ENCODE data around the gene GPR37. TPM values are rescaled to one million over a fixed set of nuclear protein-coding genes. Genes with fewer than 3 reads are reported as not detected.
A peak's percentile ranks its signal among the peaks of the same experiment; 100 is the strongest.

The GPR37 gene
- total RNA-seq, 1 donor from 2014 or later = 43.7 TPM

DNA sequence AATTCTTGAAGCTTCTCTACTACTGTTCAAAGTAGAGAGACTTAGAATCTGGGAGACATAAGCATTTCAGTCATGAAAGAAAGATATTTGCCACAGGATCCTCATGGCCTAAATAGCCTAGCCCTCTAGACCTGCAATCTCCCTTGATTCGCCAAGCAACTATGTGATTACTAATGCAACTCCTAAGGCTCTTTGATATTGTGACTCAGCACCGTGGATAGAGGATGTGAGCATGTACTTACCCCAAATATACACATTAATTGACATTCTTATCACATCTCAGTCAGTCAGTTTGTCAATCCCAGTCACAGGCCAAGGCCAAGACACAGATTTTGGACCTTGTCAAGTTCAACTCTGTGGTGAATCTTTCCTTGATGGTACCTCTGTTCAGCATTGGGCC is 42.6 kb downstream of the GPR37 start:
- Mint-ChIP-seq H3K27ac (ENCODE audit: unreplicated experiment) (peak overlapping the region; percentile 37), H3K4me3 (ENCODE audit: unreplicated experiment) (no peak overlapping the region), H3K36me3 (ENCODE audit: unreplicated experiment) (no peaks in the 10 kb centered on the region), H3K9me3 (ENCODE audit: unreplicated experiment) (no peaks in the 10 kb centered on the region), H3K4me1 (ENCODE audit: unreplicated experiment) (peaks cover 20% of the 10 kb centered on the region), H3K27me3 (ENCODE audit: unreplicated experiment) (no peaks in the 10 kb centered on the region)
- DNase-seq (ENCODE audit: extremely low spot score, unreplicated experiment) = no peak
- TF ChIP-seq, protein P1, sequence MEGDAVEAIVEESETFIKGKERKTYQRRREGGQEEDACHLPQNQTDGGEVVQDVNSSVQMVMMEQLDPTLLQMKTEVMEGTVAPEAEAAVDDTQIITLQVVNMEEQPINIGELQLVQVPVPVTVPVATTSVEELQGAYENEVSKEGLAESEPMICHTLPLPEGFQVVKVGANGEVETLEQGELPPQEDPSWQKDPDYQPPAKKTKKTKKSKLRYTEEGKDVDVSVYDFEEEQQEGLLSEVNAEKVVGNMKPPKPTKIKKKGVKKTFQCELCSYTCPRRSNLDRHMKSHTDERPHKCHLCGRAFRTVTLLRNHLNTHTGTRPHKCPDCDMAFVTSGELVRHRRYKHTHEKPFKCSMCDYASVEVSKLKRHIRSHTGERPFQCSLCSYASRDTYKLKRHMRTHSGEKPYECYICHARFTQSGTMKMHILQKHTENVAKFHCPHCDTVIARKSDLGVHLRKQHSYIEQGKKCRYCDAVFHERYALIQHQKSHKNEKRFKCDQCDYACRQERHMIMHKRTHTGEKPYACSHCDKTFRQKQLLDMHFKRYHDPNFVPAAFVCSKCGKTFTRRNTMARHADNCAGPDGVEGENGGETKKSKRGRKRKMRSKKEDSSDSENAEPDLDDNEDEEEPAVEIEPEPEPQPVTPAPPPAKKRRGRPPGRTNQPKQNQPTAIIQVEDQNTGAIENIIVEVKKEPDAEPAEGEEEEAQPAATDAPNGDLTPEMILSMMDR (IDR thresholded peaks at IDR 0.05) = no peak

DNA sequence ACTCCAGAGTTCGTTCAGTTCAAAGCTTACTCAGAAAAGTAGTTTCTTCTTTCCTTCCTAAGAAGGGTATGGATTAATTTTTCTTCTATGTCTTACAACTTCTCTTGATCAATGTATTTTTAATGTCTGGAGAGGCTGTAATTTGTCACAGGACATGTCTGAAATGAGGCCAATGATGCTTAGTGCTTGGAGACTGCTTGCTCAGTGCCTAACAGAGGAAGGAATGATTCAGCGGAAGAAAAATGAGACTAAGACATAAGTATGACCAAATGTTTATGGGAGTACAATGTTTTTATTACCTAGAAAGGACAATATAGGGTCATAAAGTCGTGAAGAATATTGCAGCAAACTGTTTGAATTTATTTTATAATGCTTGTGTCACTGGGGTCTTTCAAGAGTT is 43.3 kb downstream of the GPR37 start:
- H3K4me1 Mint-ChIP-seq (ENCODE audit: unreplicated experiment) = peaks cover 21% of the 10 kb centered on the region
- no peaks in the 10 kb centered on the region for H3K27me3 Mint-ChIP-seq (ENCODE audit: unreplicated experiment)
- DNase-seq (ENCODE audit: extremely low spot score, unreplicated experiment) = no peak

DNA sequence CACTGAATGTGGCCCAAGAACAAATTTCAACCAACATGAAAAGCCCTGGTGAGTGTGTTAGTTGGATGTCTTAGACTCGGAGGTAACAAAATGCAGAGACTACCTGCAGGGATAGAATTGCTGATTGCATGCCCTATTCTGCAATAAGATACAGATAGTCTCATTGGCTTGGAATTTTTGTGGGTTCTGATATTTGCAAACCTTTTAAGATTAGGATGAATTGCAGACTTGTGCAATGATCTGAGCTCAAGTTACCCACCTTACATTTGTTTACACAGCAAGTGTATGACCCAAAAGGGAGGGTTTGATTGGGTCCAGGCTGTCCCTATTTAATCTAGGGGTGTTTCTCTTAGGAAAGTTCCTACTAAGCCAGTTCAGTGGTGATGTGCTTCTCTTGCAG is 45.4 kb downstream of the GPR37 start:
- Mint-ChIP-seq H3K36me3 (ENCODE audit: unreplicated experiment) (no peaks in the 10 kb centered on the region), H3K4me3 (ENCODE audit: unreplicated experiment) (no peak overlapping the region), H3K27ac (ENCODE audit: unreplicated experiment) (no peak overlapping the region), H3K9me3 (ENCODE audit: unreplicated experiment) (no peaks in the 10 kb centered on the region), H3K27me3 (ENCODE audit: unreplicated experiment) (no peaks in the 10 kb centered on the region), H3K4me1 (ENCODE audit: unreplicated experiment) (peaks cover 21% of the 10 kb centered on the region)
- no peak for DNase-seq (ENCODE audit: extremely low spot score, unreplicated experiment)
- TF ChIP-seq, protein P1 (IDR thresholded peaks at IDR 0.05) = no peak

More for the DNA sequence above, 43.3 kb downstream of the GPR37 start:
- TF ChIP-seq, protein P1 (IDR thresholded peaks at IDR 0.05) = no peak
- H3K27ac Mint-ChIP-seq (ENCODE audit: unreplicated experiment) = peak overlapping the region; percentile 37
- H3K4me3 Mint-ChIP-seq (ENCODE audit: unreplicated experiment) = no peak overlapping the region
- H3K9me3 Mint-ChIP-seq (ENCODE audit: unreplicated experiment) = no peaks in the 10 kb centered on the region
- no peaks in the 10 kb centered on the region for H3K36me3 Mint-ChIP-seq (ENCODE audit: unreplicated experiment)

DNA sequence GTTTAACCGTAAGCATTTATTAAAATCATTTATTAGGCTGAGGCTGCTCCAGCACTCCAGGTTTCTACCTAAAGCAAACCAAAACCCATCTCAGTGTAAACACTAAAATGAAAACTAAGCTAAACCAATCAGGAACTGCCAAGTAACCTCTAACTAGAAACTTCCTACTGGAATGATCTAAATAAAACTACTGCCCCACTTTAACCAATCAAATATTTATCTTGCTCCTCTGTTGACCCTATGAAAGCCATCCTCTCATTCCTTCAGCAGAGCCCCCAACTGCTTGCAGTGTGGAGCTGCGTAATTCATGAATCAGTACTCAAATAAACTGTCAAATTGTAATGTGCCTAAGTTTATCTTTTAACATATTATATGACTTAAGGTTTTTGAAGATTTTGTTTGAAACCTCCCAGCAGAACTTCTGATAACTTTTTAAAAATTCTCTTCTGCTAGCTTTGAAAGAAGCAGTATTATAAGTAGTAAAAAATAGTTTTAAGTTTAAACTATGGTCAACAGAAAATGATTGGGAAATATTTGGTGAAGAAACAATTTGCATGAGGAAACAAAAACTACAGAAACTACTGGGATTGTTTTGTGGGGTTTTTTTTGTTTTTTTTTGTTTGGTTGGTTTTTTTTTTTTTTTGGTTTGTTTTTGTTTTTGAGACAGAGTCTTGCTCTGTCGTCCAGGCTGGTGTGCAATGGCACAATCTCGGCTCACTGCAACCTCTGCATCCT is 47.4 kb downstream of the GPR37 start:
- no peaks in the 10 kb centered on the region for H3K36me3 Mint-ChIP-seq (ENCODE audit: unreplicated experiment)
- TF ChIP-seq, protein P1 (IDR thresholded peaks at IDR 0.05) = no peak
- no peaks in the 10 kb centered on the region for H3K27me3 Mint-ChIP-seq (ENCODE audit: unreplicated experiment)
- H3K4me3 Mint-ChIP-seq (ENCODE audit: unreplicated experiment) = no peak overlapping the region
- H3K4me1 Mint-ChIP-seq (ENCODE audit: unreplicated experiment) = peaks cover 24% of the 10 kb centered on the region
- H3K9me3 Mint-ChIP-seq (ENCODE audit: unreplicated experiment) = no peaks in the 10 kb centered on the region
- no peak overlapping the region for H3K27ac Mint-ChIP-seq (ENCODE audit: unreplicated experiment)
- DNase-seq (ENCODE audit: extremely low spot score, unreplicated experiment) = no peak

DNA sequence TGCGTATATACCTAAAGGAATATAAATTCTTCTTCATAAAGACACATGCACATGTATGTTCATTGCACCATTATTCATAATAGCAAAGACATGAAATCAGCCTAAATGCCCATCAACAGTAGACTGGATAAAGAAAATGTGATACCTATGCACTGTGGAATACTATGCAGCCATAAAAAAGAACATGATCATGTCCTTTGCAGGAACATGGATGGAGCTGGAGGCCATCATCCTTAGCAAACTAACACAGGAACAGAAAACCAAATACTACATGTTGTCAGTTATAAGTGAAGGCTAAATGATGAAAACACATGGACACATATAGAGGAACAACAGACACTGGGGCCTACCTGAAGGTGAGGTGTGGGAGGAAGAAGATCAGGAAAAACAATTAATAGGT is 48.7 kb downstream of the GPR37 start:
- Mint-ChIP-seq H3K27ac (ENCODE audit: unreplicated experiment) (no peak overlapping the region), H3K9me3 (ENCODE audit: unreplicated experiment) (no peaks in the 10 kb centered on the region), H3K27me3 (ENCODE audit: unreplicated experiment) (no peaks in the 10 kb centered on the region), H3K4me1 (ENCODE audit: unreplicated experiment) (peaks cover 25% of the 10 kb centered on the region), H3K4me3 (ENCODE audit: unreplicated experiment) (no peak overlapping the region), H3K36me3 (ENCODE audit: unreplicated experiment) (no peaks in the 10 kb centered on the region)
- TF ChIP-seq, protein P1 (IDR thresholded peaks at IDR 0.05) = no peak
- DNase-seq (ENCODE audit: extremely low spot score, unreplicated experiment) = no peak
